HG02885 (cell line): ENCODE data around the gene SMAD3.
"Not testable (repeated sequence)": the region's sequence is repeated elsewhere in the genome, so short reads cannot be mapped to it uniquely, and the experiment has no call there.

Experiments
- ATAC-seq: cut with Tn5 transposase; IDR thresholded peaks from one replicate; pipeline ENCODE4 v1.9.1; 2021; ENCODE audit warnings: mild to moderate bottlenecking; ENCODE audit not compliant: unreplicated experiment, poor library complexity

Gene SMAD3

GRCh38 chr15:67061811-67062368 lies 3.5 kb upstream of the SMAD3 start:
- ATAC-seq, result no peak

- no peak for ATAC-seq
Observed at GRCh38 chr15:67062369-67062985, 2.9 kb upstream of the SMAD3 start.

- ATAC-seq, result no peak
Observed at GRCh38 chr15:67063689-67064606, 1.5 kb upstream of the SMAD3 start.

GRCh38 chr15:67064607-67065530 lies 533 bp upstream of the SMAD3 start:
- ATAC-seq, result peak; percentile 29

- no peak for ATAC-seq
Observed at GRCh38 chr15:67066041-67066958, 898 bp downstream of the SMAD3 start.

- ATAC-seq, result no peak
Observed at GRCh38 chr15:67066959-67067853, 1.8 kb downstream of the SMAD3 start.

GRCh38 chr15:67067930-67068551 lies 2.6 kb downstream of the SMAD3 start:
- ATAC-seq, result no peak

GRCh38 chr15:67068710-67069400 lies 3.5 kb downstream of the SMAD3 start:
- ATAC-seq, result no peak

- no peak for ATAC-seq
Observed at GRCh38 chr15:67070150-67070549, 4.7 kb downstream of the SMAD3 start.

- ATAC-seq, result no peak
Observed at GRCh38 chr15:67070892-67071664, 5.7 kb downstream of the SMAD3 start.

GRCh38 chr15:67072442-67072841 lies 7.0 kb downstream of the SMAD3 start:
- ATAC-seq, result no peak

GRCh38 chr15:67072958-67073357 lies 7.6 kb downstream of the SMAD3 start:
- ATAC-seq, result no peak

GRCh38 chr15:67074886-67075229 lies 9.5 kb downstream of the SMAD3 start:
- no peak for ATAC-seq

- not testable (repeated sequence) for ATAC-seq
Observed at GRCh38 chr15:67075555-67076135, 10.2 kb downstream of the SMAD3 start.

- ATAC-seq, result no peak
Observed at GRCh38 chr15:67076147-67076843, 10.9 kb downstream of the SMAD3 start.
